Glutamatergic neuron (in vitro differentiated cells): ENCODE data around the gene GAGE12H. TPM values are rescaled to one million over a fixed set of nuclear protein-coding genes. Genes with fewer than 3 reads are reported as not detected.
"Not testable (repeated sequence)": the region's sequence is repeated elsewhere in the genome, so short reads cannot be mapped to it uniquely, and the experiment has no call there.

Experiments used
- DNase-seq: peaks from one replicate; pipeline ENCODE4 v3.0.0; 2022
- H3K27ac Mint-ChIP-seq: one replicate; pipeline ENCODE4 v1.8.0; 2020; ENCODE audit warnings: mild to moderate bottlenecking, mixed read lengths, inconsistent platforms; ENCODE audit not compliant: unreplicated experiment
- H3K27me3 Mint-ChIP-seq: one replicate; pipeline ENCODE4 v1.8.0; 2020; ENCODE audit warnings: mild to moderate bottlenecking, moderate library complexity, mixed read lengths, inconsistent platforms; ENCODE audit not compliant: unreplicated experiment
- H3K36me3 Mint-ChIP-seq: one replicate; pipeline ENCODE4 v1.8.0; 2020; ENCODE audit warnings: mild to moderate bottlenecking, mixed read lengths, inconsistent platforms; ENCODE audit not compliant: unreplicated experiment
- H3K4me1 Mint-ChIP-seq: one replicate; pipeline ENCODE4 v1.8.0; 2020; ENCODE audit warnings: mild to moderate bottlenecking, low read depth, mixed read lengths, inconsistent platforms; ENCODE audit not compliant: unreplicated experiment
- H3K4me3 Mint-ChIP-seq: one replicate; pipeline ENCODE4 v1.8.0; 2020; ENCODE audit warnings: mild to moderate bottlenecking, mixed read lengths, inconsistent platforms; ENCODE audit not compliant: unreplicated experiment
- H3K9me3 Mint-ChIP-seq: one replicate; pipeline ENCODE4 v1.8.0; 2020; ENCODE audit warnings: mild to moderate bottlenecking, moderate library complexity, mixed read lengths, inconsistent platforms; ENCODE audit not compliant: unreplicated experiment
- long read RNA-seq: library from polyadenylated mRNA; unstranded; transcript quantifications from one replicate; pipeline ENCODE4 v2.0.0, GENCODE V29; 2020; ENCODE audit not compliant: unreplicated experiment
- total RNA-seq: library from RNA; stranded (reverse); fragmentation: NEBNext Ultra II Directional; extraction: Animal tissue kit (Norgen Biotek cat#: 25700); gene quantifications from one replicate; pipeline ENCODE4 v1.2.1, GENCODE V29; 2021; ENCODE audit not compliant: unreplicated experiment

Gene GAGE12H, protein sequence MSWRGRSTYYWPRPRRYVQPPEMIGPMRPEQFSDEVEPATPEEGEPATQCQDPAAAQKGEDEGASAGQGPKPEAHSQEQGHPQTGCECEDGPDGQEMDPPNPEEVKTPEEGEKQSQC
- not detected for total RNA-seq
- long read RNA-seq, result 0 reads

DNA sequence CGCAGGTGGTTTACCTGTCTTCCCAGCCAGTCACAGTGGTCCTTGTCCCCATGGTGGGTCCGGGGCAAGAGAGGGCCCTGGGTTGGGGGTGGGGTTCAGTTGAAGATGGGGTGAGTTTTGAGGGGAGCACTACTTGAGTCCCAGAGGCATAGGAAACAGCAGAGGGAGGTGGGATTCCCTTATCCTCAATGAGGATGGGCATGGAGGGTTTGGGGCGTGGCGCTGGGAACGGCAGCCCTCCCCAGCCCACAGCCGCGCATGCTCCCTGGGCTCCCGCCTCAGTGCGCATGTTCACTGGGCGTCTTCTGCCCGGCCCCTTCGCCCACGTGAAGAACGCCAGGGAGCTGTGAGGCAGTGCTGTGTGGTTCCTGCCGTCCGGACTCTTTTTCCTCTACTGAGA is at the start of gene GAGE12H:
GAGE12H (plus strand) TSS at position 301 of the 400 bp plus-strand sequence. CDS start 1,155 bp downstream, outside the sequence.
- not testable (repeated sequence) for H3K27me3 Mint-ChIP-seq, DNase-seq, H3K36me3 Mint-ChIP-seq, H3K4me3 Mint-ChIP-seq, H3K9me3 Mint-ChIP-seq, H3K27ac Mint-ChIP-seq, H3K4me1 Mint-ChIP-seq

DNA sequence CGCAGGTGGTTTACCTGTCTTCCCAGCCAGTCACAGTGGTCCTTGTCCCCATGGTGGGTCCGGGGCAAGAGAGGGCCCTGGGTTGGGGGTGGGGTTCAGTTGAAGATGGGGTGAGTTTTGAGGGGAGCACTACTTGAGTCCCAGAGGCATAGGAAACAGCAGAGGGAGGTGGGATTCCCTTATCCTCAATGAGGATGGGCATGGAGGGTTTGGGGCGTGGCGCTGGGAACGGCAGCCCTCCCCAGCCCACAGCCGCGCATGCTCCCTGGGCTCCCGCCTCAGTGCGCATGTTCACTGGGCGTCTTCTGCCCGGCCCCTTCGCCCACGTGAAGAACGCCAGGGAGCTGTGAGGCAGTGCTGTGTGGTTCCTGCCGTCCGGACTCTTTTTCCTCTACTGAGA is 47.9 kb upstream of the GAGE12H start, which contains the start of gene GAGE12C:
GAGE12C (plus strand) TSS at position 301 of the 400 bp plus-strand sequence. CDS start 1,155 bp downstream, outside the sequence.
- H3K27ac Mint-ChIP-seq, DNase-seq, H3K36me3 Mint-ChIP-seq: not testable (repeated sequence)

DNA sequence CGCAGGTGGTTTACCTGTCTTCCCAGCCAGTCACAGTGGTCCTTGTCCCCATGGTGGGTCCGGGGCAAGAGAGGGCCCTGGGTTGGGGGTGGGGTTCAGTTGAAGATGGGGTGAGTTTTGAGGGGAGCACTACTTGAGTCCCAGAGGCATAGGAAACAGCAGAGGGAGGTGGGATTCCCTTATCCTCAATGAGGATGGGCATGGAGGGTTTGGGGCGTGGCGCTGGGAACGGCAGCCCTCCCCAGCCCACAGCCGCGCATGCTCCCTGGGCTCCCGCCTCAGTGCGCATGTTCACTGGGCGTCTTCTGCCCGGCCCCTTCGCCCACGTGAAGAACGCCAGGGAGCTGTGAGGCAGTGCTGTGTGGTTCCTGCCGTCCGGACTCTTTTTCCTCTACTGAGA is 38.3 kb upstream of the GAGE12H start, which contains the start of gene GAGE12D:
GAGE12D (plus strand) TSS at position 301 of the 400 bp plus-strand sequence. CDS start 1,155 bp downstream, outside the sequence.
- not testable (repeated sequence) for H3K36me3 Mint-ChIP-seq, H3K4me1 Mint-ChIP-seq, H3K27me3 Mint-ChIP-seq, DNase-seq, H3K27ac Mint-ChIP-seq, H3K9me3 Mint-ChIP-seq, H3K4me3 Mint-ChIP-seq

More for the DNA sequence above, 47.9 kb upstream of the GAGE12H start, which contains the start of gene GAGE12C:
- H3K9me3 Mint-ChIP-seq, H3K27me3 Mint-ChIP-seq, H3K4me1 Mint-ChIP-seq, H3K4me3 Mint-ChIP-seq: not testable (repeated sequence)

DNA sequence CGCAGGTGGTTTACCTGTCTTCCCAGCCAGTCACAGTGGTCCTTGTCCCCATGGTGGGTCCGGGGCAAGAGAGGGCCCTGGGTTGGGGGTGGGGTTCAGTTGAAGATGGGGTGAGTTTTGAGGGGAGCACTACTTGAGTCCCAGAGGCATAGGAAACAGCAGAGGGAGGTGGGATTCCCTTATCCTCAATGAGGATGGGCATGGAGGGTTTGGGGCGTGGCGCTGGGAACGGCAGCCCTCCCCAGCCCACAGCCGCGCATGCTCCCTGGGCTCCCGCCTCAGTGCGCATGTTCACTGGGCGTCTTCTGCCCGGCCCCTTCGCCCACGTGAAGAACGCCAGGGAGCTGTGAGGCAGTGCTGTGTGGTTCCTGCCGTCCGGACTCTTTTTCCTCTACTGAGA is 28.8 kb upstream of the GAGE12H start, which contains the start of gene GAGE12E:
GAGE12E (plus strand) TSS at position 301 of the 400 bp plus-strand sequence. CDS start 1,155 bp downstream, outside the sequence.
- H3K27ac Mint-ChIP-seq, H3K36me3 Mint-ChIP-seq, H3K9me3 Mint-ChIP-seq, H3K27me3 Mint-ChIP-seq, H3K4me3 Mint-ChIP-seq, DNase-seq, H3K4me1 Mint-ChIP-seq: not testable (repeated sequence)

DNA sequence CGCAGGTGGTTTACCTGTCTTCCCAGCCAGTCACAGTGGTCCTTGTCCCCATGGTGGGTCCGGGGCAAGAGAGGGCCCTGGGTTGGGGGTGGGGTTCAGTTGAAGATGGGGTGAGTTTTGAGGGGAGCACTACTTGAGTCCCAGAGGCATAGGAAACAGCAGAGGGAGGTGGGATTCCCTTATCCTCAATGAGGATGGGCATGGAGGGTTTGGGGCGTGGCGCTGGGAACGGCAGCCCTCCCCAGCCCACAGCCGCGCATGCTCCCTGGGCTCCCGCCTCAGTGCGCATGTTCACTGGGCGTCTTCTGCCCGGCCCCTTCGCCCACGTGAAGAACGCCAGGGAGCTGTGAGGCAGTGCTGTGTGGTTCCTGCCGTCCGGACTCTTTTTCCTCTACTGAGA is 19.2 kb upstream of the GAGE12H start, which contains the start of gene GAGE12F:
GAGE12F (plus strand) TSS at position 301 of the 400 bp plus-strand sequence. CDS start 1,155 bp downstream, outside the sequence.
- not testable (repeated sequence) for H3K4me1 Mint-ChIP-seq, H3K9me3 Mint-ChIP-seq, H3K27ac Mint-ChIP-seq, H3K36me3 Mint-ChIP-seq, DNase-seq, H3K4me3 Mint-ChIP-seq, H3K27me3 Mint-ChIP-seq

DNA sequence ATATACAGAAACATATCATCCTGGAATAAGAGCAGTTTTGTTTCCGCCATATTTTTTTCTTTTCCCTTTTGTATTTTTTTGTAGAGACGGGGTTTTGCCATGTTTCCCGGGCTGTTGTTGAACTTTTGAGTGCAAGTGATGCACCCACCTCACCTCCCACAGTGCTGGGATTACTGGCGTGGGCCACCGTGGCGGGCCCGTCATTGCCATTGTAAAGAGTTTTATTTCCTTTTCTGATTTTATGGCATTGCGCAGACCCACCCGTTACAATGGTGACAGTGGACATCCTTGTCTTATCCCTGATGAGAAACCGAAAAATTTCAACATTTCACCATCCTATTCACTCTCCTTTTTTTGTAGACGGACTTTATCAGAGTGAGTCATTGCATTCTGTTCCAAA is 11.0 kb upstream of the GAGE12H start:
- H3K36me3 Mint-ChIP-seq, H3K9me3 Mint-ChIP-seq: not testable (repeated sequence)

DNA sequence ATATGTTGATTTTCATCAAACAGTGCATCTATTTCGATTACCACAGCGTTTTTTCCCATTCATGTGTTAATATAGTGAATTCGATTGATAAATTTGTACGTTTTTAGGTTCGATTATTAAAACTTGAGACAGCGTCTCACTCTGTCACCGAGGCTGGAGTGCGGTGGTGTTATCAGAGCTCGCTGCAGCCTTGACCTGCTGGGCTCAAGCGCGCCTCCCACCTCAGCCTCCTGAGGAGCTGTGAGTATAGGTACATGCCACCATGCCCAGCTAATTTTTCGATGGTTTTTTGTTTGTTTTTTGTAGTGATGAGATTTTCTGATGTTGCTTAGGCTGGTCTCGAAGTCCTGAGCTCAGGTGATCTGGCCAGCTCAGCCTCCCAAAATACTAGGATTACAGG is 10.6 kb upstream of the GAGE12H start:
- not testable (repeated sequence) for H3K9me3 Mint-ChIP-seq, H3K27ac Mint-ChIP-seq, H3K4me1 Mint-ChIP-seq, H3K27me3 Mint-ChIP-seq, H3K4me3 Mint-ChIP-seq, DNase-seq, H3K36me3 Mint-ChIP-seq

More for the DNA sequence above, 11.0 kb upstream of the GAGE12H start:
- not testable (repeated sequence) for H3K4me3 Mint-ChIP-seq, H3K27me3 Mint-ChIP-seq, H3K27ac Mint-ChIP-seq, H3K4me1 Mint-ChIP-seq
- peak; percentile 2 for DNase-seq

DNA sequence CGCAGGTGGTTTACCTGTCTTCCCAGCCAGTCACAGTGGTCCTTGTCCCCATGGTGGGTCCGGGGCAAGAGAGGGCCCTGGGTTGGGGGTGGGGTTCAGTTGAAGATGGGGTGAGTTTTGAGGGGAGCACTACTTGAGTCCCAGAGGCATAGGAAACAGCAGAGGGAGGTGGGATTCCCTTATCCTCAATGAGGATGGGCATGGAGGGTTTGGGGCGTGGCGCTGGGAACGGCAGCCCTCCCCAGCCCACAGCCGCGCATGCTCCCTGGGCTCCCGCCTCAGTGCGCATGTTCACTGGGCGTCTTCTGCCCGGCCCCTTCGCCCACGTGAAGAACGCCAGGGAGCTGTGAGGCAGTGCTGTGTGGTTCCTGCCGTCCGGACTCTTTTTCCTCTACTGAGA is 9.6 kb upstream of the GAGE12H start, which contains the start of gene GAGE12G:
GAGE12G (plus strand) TSS at position 301 of the 400 bp plus-strand sequence. CDS start 1,155 bp downstream, outside the sequence.
- H3K27ac Mint-ChIP-seq, H3K4me3 Mint-ChIP-seq, H3K36me3 Mint-ChIP-seq, H3K9me3 Mint-ChIP-seq, H3K4me1 Mint-ChIP-seq, DNase-seq, H3K27me3 Mint-ChIP-seq: not testable (repeated sequence)

DNA sequence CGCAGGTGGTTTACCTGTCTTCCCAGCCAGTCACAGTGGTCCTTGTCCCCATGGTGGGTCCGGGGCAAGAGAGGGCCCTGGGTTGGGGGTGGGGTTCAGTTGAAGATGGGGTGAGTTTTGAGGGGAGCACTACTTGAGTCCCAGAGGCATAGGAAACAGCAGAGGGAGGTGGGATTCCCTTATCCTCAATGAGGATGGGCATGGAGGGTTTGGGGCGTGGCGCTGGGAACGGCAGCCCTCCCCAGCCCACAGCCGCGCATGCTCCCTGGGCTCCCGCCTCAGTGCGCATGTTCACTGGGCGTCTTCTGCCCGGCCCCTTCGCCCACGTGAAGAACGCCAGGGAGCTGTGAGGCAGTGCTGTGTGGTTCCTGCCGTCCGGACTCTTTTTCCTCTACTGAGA is 9.4 kb downstream of the GAGE12H start, which contains the start of gene GAGE2A:
GAGE2A (plus strand) TSS at position 301 of the 400 bp plus-strand sequence. CDS start 1,155 bp downstream, outside the sequence.
- not testable (repeated sequence) for DNase-seq, H3K4me3 Mint-ChIP-seq, H3K9me3 Mint-ChIP-seq, H3K27me3 Mint-ChIP-seq, H3K36me3 Mint-ChIP-seq, H3K4me1 Mint-ChIP-seq, H3K27ac Mint-ChIP-seq

DNA sequence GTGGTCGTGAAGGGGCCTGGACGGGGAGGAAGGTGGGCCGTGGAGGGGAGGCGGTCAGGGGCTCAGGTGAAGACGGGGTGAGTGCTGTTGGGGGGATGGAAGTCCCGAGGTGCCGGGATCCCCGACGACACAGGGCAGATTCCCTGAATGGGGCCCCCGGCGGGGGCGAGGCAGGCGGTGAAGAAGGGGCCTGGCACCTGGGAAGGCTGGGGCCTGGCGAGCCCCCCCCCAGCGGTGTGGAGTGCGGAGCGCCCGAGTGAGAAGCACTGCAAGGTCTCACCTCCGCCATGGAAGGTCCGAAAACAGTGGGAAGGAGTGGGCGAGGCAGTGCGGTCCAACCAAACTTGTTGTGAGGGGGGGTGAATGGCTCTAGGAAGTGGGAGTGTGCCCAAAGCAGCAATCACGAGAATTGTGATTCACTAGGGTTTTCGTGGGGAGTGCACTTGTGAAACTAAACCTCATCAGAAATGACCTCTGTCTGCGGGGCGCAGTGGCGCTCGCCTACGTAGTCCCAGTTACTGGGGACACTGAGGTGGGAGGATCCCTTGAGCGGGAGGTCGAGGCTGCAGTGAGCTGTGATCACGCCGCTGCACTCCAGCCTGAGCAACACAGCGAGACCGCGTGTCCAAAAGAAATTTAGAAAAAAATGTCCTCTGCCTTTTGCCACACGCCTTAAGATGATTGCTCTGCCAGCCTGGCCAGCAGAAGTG is 10.2 kb downstream of the GAGE12H start:
- H3K9me3 Mint-ChIP-seq, result not testable (repeated sequence)
- DNase-seq, result peak; percentile 18

DNA sequence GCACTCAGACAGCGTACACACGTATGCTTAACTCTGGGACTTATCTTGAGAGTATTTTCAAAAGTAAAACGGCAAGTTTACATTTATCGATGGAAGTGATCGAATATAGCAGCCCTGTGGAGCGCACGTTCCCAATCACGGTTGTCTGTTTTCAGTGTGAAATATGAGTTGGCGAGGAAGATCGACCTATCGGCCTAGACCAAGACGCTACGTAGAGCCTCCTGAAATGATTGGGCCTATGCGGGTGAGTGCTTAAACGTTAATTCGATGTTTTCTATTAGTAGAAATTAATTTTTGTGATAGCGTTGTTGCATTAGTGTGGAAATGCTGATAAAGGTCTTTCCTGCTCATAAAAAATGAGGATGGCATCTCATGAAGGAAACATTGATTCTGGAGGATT is 10.7 kb downstream of the GAGE12H start:
- H3K4me3 Mint-ChIP-seq, H3K9me3 Mint-ChIP-seq, H3K4me1 Mint-ChIP-seq, H3K36me3 Mint-ChIP-seq, DNase-seq, H3K27ac Mint-ChIP-seq, H3K27me3 Mint-ChIP-seq: not testable (repeated sequence)

More for the DNA sequence above, 10.2 kb downstream of the GAGE12H start:
- not testable (repeated sequence) for H3K27ac Mint-ChIP-seq, H3K27me3 Mint-ChIP-seq, H3K36me3 Mint-ChIP-seq, H3K4me3 Mint-ChIP-seq, H3K4me1 Mint-ChIP-seq

DNA sequence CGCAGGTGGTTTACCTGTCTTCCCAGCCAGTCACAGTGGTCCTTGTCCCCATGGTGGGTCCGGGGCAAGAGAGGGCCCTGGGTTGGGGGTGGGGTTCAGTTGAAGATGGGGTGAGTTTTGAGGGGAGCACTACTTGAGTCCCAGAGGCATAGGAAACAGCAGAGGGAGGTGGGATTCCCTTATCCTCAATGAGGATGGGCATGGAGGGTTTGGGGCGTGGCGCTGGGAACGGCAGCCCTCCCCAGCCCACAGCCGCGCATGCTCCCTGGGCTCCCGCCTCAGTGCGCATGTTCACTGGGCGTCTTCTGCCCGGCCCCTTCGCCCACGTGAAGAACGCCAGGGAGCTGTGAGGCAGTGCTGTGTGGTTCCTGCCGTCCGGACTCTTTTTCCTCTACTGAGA is 19.0 kb downstream of the GAGE12H start, which contains the start of gene GAGE1:
GAGE1 (plus strand) TSS at position 301 of the 400 bp plus-strand sequence. CDS start 1,155 bp downstream, outside the sequence.
- H3K27me3 Mint-ChIP-seq, H3K9me3 Mint-ChIP-seq, H3K4me3 Mint-ChIP-seq, H3K4me1 Mint-ChIP-seq, H3K36me3 Mint-ChIP-seq, DNase-seq, H3K27ac Mint-ChIP-seq: not testable (repeated sequence)
